Measurements from ENCODE around the gene AKAP17A. TPM values are rescaled to one million over a fixed set of nuclear protein-coding genes. Genes with fewer than 3 reads are reported as not detected.

AKAP17A gene
- total RNA-seq, 1 donor from 2014 or later: 74.8 TPM

DNA sequence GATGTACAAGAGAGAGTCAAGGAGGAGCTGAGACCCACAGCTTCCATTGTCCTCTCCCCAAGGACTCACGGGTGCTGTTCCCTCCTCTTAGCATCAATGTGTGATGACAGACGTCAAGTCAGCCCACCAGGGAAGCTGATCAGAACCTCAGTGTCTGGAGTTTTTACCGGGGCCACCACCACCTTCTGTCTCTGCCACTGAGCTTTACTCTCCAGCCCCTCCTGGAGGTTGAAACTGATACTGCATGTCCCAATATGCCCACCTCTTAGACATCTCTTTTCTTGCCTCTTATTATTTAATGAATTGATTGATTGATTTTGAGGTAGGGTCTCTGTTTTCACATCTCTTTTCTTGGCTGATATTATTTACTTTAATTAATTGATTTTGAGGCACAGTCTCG, 10.3 kb upstream of the AKAP17A start:
- H3K4me1 Mint-ChIP-seq: no peaks in the 10 kb centered on the region
- no peak overlapping the region for H3K4me3 Mint-ChIP-seq
- H3K27ac Mint-ChIP-seq: no peak overlapping the region
- H3K27me3 Mint-ChIP-seq (ENCODE audit: low read depth): no peaks in the 10 kb centered on the region
- DNase-seq (ENCODE audit: low spot score in 2 of 2, unreplicated experiment in 2 of 2): no peak
- no peaks in the 10 kb centered on the region for H3K36me3 Mint-ChIP-seq
- H3K9me3 Mint-ChIP-seq: no peaks in the 10 kb centered on the region
- TF ChIP-seq, protein P1, sequence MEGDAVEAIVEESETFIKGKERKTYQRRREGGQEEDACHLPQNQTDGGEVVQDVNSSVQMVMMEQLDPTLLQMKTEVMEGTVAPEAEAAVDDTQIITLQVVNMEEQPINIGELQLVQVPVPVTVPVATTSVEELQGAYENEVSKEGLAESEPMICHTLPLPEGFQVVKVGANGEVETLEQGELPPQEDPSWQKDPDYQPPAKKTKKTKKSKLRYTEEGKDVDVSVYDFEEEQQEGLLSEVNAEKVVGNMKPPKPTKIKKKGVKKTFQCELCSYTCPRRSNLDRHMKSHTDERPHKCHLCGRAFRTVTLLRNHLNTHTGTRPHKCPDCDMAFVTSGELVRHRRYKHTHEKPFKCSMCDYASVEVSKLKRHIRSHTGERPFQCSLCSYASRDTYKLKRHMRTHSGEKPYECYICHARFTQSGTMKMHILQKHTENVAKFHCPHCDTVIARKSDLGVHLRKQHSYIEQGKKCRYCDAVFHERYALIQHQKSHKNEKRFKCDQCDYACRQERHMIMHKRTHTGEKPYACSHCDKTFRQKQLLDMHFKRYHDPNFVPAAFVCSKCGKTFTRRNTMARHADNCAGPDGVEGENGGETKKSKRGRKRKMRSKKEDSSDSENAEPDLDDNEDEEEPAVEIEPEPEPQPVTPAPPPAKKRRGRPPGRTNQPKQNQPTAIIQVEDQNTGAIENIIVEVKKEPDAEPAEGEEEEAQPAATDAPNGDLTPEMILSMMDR (IDR thresholded peaks at IDR 0.05; ENCODE audit: unreplicated experiment): peak; percentile 81

DNA sequence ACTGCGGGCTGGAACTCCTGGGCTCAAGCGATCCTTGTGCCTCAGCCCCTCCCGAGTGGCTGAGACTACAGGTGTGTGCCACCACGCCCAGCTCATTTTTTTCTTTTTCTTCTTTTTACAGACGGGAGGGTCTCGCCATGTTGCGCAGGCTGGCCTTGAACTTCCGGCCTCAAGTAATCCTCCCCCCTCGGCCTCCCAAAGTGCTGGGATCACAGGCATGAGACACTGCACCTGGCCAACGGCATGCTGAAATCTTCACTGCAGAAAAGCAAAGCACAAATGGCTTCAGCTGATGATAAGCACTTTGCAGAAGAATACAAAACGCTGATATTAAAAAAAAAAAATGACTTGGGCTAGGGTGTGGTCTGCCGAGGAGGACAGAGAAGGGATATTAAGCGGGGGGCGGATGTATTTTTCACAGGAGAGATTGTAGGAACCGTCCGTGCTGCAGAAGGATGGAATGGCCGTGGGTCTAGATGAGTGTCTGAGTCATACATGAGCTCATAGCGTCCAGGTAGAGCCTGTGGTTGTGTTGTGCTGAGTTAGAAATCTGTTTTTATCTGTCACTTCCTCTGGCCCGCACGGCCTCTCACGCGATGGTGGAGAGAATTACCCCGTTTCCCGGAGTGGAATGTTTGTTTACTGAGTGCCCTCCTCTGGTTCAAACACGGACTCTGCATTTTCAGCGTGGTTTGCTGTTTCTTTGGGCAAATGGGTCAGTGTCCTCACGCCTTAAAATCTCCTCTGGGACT, 8.5 kb upstream of the AKAP17A start:
- Mint-ChIP-seq H3K36me3 (no peaks in the 10 kb centered on the region), H3K27ac (no peak overlapping the region)

DNA sequence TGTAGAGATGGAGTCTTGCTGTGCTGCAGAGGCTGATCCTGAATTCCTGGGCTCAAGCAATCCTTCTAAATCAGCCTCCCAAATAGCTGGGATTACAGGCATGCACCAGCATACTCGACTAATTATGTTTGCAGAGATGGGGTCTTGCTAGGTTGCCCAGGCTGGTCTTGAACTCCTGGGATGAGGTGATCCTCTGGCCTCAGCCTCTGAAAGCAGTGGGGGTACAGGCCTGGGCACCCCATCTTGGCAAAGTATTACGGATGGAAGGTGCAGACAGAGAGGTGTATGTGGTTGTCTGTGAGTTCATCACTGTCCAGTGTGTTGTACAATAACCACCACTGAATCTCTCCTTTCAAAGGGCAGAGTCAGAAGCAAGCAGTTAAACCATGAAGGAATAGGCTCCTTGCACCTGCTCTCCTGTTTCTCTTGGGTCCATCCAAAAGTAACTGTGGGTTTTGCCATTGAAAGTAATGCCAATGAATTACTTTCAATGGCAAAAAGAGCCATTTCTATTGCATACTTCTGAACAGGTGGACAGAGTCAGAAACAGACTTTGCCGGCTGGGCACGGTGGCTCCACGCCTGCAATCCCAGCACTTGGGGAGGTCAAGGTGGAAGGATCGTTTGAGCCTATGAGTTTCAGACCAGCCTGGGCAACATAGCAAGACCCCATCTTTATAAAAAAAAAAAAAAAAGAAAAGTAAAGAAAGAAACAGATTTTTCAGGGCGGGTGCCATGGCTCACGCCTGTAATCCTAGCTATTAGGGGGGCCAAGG, 7.0 kb upstream of the AKAP17A start:
- DNase-seq (ENCODE audit: low spot score in 2 of 2, unreplicated experiment in 2 of 2): no peak
- TF ChIP-seq, protein P1 (IDR thresholded peaks at IDR 0.05; ENCODE audit: unreplicated experiment): no peak
- no peaks in the 10 kb centered on the region for H3K36me3 Mint-ChIP-seq
- H3K27ac Mint-ChIP-seq: no peak overlapping the region
- no peaks in the 10 kb centered on the region for H3K4me1 Mint-ChIP-seq
- no peaks in the 10 kb centered on the region for H3K27me3 Mint-ChIP-seq (ENCODE audit: low read depth)
- H3K4me3 Mint-ChIP-seq: no peak overlapping the region
- H3K9me3 Mint-ChIP-seq: no peaks in the 10 kb centered on the region

More for the DNA sequence above, 8.5 kb upstream of the AKAP17A start:
- no peaks in the 10 kb centered on the region for H3K27me3 Mint-ChIP-seq (ENCODE audit: low read depth)
- no peak overlapping the region for H3K4me3 Mint-ChIP-seq
- no peaks in the 10 kb centered on the region for H3K9me3 Mint-ChIP-seq
- H3K4me1 Mint-ChIP-seq: no peaks in the 10 kb centered on the region
- TF ChIP-seq, protein P1 (IDR thresholded peaks at IDR 0.05; ENCODE audit: unreplicated experiment): no peak
- no peak for DNase-seq (ENCODE audit: low spot score in 2 of 2, unreplicated experiment in 2 of 2)

DNA sequence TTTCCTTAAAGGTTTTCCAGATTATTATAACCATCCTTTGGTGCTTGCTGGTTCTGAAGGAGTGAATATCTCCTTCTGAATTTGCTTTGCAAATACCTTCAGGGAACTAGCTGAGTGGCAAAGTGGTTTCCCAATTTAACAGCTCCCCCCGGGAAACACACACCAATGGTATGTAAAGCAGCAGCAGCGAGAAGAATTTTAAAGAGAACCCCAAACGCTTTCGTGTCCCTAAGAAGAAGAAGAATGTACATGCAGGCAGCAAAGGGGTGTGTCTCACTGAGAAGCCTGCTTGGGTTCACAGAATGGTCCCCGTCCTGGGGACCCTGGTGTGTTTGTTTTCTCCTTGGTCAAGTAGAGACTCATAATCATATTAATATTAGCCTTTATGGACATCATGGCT, 4.2 kb upstream of the AKAP17A start:
- no peak overlapping the region for H3K27ac Mint-ChIP-seq
- no peak for DNase-seq (ENCODE audit: low spot score in 2 of 2, unreplicated experiment in 2 of 2)
- no peaks in the 10 kb centered on the region for H3K4me1 Mint-ChIP-seq
- H3K9me3 Mint-ChIP-seq: no peaks in the 10 kb centered on the region
- no peaks in the 10 kb centered on the region for H3K27me3 Mint-ChIP-seq (ENCODE audit: low read depth)
- TF ChIP-seq, protein P1 (IDR thresholded peaks at IDR 0.05; ENCODE audit: unreplicated experiment): no peak
- H3K4me3 Mint-ChIP-seq: no peak overlapping the region
- H3K36me3 Mint-ChIP-seq: no peaks in the 10 kb centered on the region

DNA sequence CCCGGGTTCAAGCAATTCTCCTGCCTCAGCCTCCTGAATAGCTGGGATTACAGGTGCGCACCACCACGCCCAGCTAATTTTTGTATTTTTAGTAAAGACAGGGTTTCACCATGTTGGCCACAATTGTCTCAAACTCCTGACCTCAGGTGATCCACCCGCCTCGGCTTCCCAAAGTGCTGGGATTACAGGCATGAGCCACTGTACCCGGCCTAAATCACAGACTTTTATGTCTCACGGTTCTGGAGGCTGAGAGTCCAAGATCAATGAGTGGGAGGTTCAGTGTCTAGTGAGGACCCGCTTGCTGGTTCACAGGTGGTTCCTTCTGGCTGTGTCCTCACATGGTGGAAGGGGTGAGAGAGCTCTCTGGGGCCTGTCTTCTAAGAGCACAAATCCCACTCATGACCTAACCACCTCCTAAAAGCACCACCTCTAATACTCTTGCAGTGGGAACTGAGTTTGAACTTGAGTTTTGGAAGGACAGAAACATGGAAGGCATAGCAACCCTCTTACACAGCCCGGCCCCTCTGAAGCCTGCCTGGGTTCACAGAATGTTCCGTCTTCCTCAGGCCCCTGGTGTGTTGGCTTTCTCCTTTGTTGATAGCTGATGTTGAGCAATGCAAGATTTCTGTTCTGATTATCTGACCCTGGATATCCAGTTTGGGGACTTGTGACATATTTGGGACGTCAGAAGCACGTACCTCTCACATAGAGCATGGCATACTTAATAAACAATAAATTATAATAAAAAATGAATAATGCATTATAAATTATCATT, 1.9 kb upstream of the AKAP17A start:
- peak overlapping the region; percentile 52 for H3K27ac Mint-ChIP-seq
- no peaks in the 10 kb centered on the region for H3K27me3 Mint-ChIP-seq (ENCODE audit: low read depth)
- no peak overlapping the region for H3K4me3 Mint-ChIP-seq
- no peak for DNase-seq (ENCODE audit: low spot score in 2 of 2, unreplicated experiment in 2 of 2)
- TF ChIP-seq, protein P1 (IDR thresholded peaks at IDR 0.05; ENCODE audit: unreplicated experiment): no peak
- peaks cover 9% of the 10 kb centered on the region for H3K4me1 Mint-ChIP-seq
- H3K9me3 Mint-ChIP-seq: no peaks in the 10 kb centered on the region
- peaks cover 1% of the 10 kb centered on the region for H3K36me3 Mint-ChIP-seq

Measured in mesothelial cell of epicardium (in vitro differentiated cells).